HuH-7 (cell line): Measurements from ENCODE around the gene SPRY4.
A peak's percentile ranks its signal among the peaks of the same experiment; 100 is the strongest.
"Not testable (repeated sequence)": the region's sequence is repeated elsewhere in the genome, so short reads cannot be mapped to it uniquely, and the experiment has no call there.

Source experiments
- DNase-seq: peaks from one replicate; pipeline ENCODE4 v3.0.0; 2011; ENCODE audit warnings: low spot score

Gene SPRY4

GRCh38 chr5:142333749-142334148, 8.9 kb upstream of the SPRY4 start:
- DNase-seq = not testable (repeated sequence)

- no peak for DNase-seq
Measured at GRCh38 chr5:142330444-142330843, 5.6 kb upstream of the SPRY4 start.

GRCh38 chr5:142330026-142330425, 5.2 kb upstream of the SPRY4 start:
- no peak for DNase-seq

- no peak for DNase-seq
Measured at GRCh38 chr5:142327111-142327842, 2.5 kb upstream of the SPRY4 start.

GRCh38 chr5:142326480-142326938, 1.7 kb upstream of the SPRY4 start:
- peak; percentile 36 for DNase-seq

- peak; percentile 61 for DNase-seq
Measured at GRCh38 chr5:142325725-142326479, 1.1 kb upstream of the SPRY4 start.

GRCh38 chr5:142324136-142324870, 518 bp downstream of the SPRY4 start:
- DNase-seq = no peak

GRCh38 chr5:142323480-142324135, 1.2 kb downstream of the SPRY4 start:
- DNase-seq = no peak

- no peak for DNase-seq
Measured at GRCh38 chr5:142322747-142323479, 1.9 kb downstream of the SPRY4 start.

GRCh38 chr5:142322403-142322746, 2.4 kb downstream of the SPRY4 start:
- DNase-seq = no peak

GRCh38 chr5:142320851-142321560, 3.8 kb downstream of the SPRY4 start:
- DNase-seq = no peak

GRCh38 chr5:142320430-142320738, 4.4 kb downstream of the SPRY4 start:
- no peak for DNase-seq

- DNase-seq = peak; percentile 33
Measured at GRCh38 chr5:142319560-142320429, 5.0 kb downstream of the SPRY4 start.

- no peak for DNase-seq
Measured at GRCh38 chr5:142319105-142319504, 5.7 kb downstream of the SPRY4 start.

- DNase-seq = no peak
Measured at GRCh38 chr5:142317753-142318152, 7.1 kb downstream of the SPRY4 start.

GRCh38 chr5:142317173-142317572, 7.6 kb downstream of the SPRY4 start:
- no peak for DNase-seq

- no peak for DNase-seq
Measured at GRCh38 chr5:142316681-142317080, 8.1 kb downstream of the SPRY4 start.

- no peak for DNase-seq
Measured at GRCh38 chr5:142316051-142316450, 8.8 kb downstream of the SPRY4 start.

- DNase-seq = no peak
Measured at GRCh38 chr5:142315096-142315900, 9.5 kb downstream of the SPRY4 start.
